MCF 10A (cell line): ENCODE measurements around the gene PPP1R14D. TPM values are rescaled to one million over a fixed set of nuclear protein-coding genes. Genes with fewer than 3 reads are reported as not detected.
A peak's percentile ranks its signal among the peaks of the same experiment; 100 is the strongest.

Experiments used
- BruUV-seq: library from RNA; stranded (reverse); fragments of 400-500 nt; replicated peaks from 2 replicates; lab custom pipeline; 2021; lab: Mats Ljungman, UMichigan
- CTCF ChIA-PET: fragments of 300-600 bp; sonication (Branson Sonifier 250); formaldehyde crosslinking; extraction: SDS; loops from one replicate; lab custom pipeline; 2021; ENCODE audit warnings: antibody characterized with exemption, inconsistent platforms; lab: Yijun Ruan, JAX
- POLR2A ChIA-PET: fragments of 300-600, 350-650 bp; sonication (Branson Sonifier 250); formaldehyde crosslinking; extraction: SDS; loops from one replicate; lab custom pipeline; 2020; ENCODE audit warnings: antibody characterized with exemption, inconsistent platforms; lab: Yijun Ruan, JAX
- DNase-seq: peaks from one replicate; pipeline ENCODE4 v3.0.0-alpha.2; 2018; ENCODE audit not compliant: unreplicated experiment
- H3K27ac Mint-ChIP-seq: one replicate; pipeline ENCODE4 v1.8.0; 2022; ENCODE audit warnings: mild to moderate bottlenecking, low read depth, mixed read lengths; ENCODE audit not compliant: unreplicated experiment
- H3K27me3 Mint-ChIP-seq: one replicate; pipeline ENCODE4 v1.8.0; 2022; ENCODE audit warnings: mixed read lengths; ENCODE audit not compliant: insufficient read depth, unreplicated experiment
- H3K36me3 Mint-ChIP-seq: one replicate; pipeline ENCODE4 v1.8.0; 2022; ENCODE audit warnings: mild to moderate bottlenecking, moderate library complexity, mixed read lengths; ENCODE audit not compliant: insufficient read depth, unreplicated experiment
- H3K4me1 Mint-ChIP-seq: one replicate; pipeline ENCODE4 v1.8.0; 2022; ENCODE audit warnings: mixed read lengths; ENCODE audit not compliant: insufficient read depth, unreplicated experiment
- H3K4me3 Mint-ChIP-seq: one replicate; pipeline ENCODE4 v1.8.0; 2022; ENCODE audit warnings: mild to moderate bottlenecking, moderate library complexity, mixed read lengths; ENCODE audit not compliant: unreplicated experiment
- H3K9me3 Mint-ChIP-seq: one replicate; pipeline ENCODE4 v1.8.0; 2022; ENCODE audit warnings: mixed read lengths; ENCODE audit not compliant: unreplicated experiment
- intact Hi-C: fragments of 100-400 bp; cut with micrococcal nuclease; formaldehyde crosslinking; loops from 2 replicates; pipeline ENCODE4 v1.14.1; 2022
- total RNA-seq: library from RNA; stranded (reverse); gene quantifications from 2 replicates; pipeline ENCODE4 v1.2.3, GENCODE V29; 2022
- TF ChIP-seq, protein P1 (sequence below): fragments of 200-600 bp; IDR thresholded peaks from one replicate; pipeline ENCODE4 v1.8.0; 2022; ENCODE audit warnings: antibody characterized with exemption, mild to moderate bottlenecking; ENCODE audit not compliant: unreplicated experiment

Gene PPP1R14D
- total RNA-seq, 1 experiment from 2014 or later = not detected

DNA sequence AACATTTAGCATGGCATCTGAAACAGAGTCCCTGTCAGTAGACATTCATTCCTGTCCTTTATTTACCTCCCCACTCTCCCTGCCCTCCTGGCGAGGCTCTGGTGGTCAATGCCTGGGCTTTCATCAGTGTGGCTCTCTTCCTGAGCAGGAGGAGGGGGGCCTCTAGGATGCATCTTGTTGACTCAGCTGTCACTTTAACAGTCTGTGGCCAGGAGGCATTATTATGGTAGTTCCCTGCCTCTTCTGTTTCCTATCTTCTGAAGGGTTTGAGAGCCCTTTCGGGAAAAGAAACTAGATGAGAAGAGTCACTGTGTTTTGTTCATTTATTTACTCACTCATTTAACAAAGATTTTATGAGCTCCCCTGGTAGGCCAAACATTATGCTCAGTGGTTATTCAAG lies 2.4 kb upstream of the PPP1R14D start:
- no peaks in the 10 kb centered on the region for H3K27me3 Mint-ChIP-seq
- ChIA-PET POLR2A (interaction anchor here (0.6 kb wide), 1 partner anchor 44 kb away, joined by 3 read pairs; no protein-coding TSS in a partner anchor), CTCF (interaction anchor here (0.6 kb wide), 1 partner anchor 117 kb away, joined by 3 read pairs; no protein-coding TSS in a partner anchor)
- no peaks in the 10 kb centered on the region for H3K36me3 Mint-ChIP-seq
- TF ChIP-seq, protein P1, sequence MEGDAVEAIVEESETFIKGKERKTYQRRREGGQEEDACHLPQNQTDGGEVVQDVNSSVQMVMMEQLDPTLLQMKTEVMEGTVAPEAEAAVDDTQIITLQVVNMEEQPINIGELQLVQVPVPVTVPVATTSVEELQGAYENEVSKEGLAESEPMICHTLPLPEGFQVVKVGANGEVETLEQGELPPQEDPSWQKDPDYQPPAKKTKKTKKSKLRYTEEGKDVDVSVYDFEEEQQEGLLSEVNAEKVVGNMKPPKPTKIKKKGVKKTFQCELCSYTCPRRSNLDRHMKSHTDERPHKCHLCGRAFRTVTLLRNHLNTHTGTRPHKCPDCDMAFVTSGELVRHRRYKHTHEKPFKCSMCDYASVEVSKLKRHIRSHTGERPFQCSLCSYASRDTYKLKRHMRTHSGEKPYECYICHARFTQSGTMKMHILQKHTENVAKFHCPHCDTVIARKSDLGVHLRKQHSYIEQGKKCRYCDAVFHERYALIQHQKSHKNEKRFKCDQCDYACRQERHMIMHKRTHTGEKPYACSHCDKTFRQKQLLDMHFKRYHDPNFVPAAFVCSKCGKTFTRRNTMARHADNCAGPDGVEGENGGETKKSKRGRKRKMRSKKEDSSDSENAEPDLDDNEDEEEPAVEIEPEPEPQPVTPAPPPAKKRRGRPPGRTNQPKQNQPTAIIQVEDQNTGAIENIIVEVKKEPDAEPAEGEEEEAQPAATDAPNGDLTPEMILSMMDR = no peak
- no peak overlapping the region for H3K27ac Mint-ChIP-seq
- intact Hi-C loops = no loop called here
- no TSS peak for BruUV-seq
- H3K9me3 Mint-ChIP-seq = no peaks in the 10 kb centered on the region
- no peak for DNase-seq
- no peak overlapping the region for H3K4me3 Mint-ChIP-seq
- peaks cover 4% of the 10 kb centered on the region for H3K4me1 Mint-ChIP-seq

DNA sequence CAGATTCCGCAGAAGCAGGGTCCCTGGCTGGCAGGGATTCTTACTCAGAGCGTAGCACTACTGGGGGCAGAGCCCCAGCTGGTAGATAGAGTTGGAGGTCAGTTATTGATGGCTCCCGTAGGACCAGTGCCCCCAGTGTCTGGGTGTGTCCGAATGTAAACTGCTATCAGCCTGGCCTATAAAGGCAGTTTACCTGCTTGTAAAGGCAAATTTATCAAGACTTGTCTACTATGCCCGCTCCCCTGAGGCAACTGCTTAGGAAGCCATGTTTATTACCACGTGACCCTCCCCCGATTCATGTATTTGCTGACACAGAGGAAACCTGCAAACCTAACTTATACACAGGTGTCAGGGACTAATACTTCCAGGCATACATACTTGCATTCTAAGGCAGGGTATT lies 607 bp upstream of the PPP1R14D start:
- peaks cover under 1% of the 10 kb centered on the region for H3K4me1 Mint-ChIP-seq

DNA sequence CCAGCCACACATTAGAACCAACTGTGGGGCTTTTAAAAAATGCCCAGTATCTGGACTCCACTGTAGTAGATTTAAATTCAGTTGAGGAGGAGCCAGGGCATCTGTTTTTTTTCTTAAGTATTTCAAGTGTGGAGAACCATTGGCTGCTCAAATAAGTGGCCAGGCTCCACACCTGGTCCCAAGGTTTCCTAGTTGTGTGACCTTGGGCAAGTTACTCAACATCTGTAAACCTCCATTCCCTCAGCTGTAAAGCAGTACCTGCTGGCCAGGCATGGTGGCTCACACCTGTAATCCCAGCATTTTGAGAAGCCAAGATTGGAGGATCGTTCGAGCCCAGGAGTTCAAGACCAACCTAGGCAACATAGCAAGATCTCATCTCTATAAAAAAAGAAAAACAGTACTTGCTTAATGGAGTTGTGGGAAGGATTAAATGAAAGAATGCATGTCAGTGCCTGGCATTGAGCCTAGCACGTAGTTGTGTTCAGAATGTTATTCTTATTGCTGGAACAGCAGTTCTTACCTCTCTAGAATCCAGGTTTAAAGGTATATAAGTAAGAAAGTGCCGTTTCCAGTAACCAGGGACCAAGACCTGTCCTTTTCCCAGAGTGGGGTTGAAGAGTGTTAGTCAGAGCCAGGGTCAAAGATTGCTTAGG lies 2.0 kb downstream of the PPP1R14D start:
- H3K27ac Mint-ChIP-seq = no peak overlapping the region
- no peak for DNase-seq
- no TSS peak for BruUV-seq
- POLR2A ChIA-PET = no interaction called here
- TF ChIP-seq, protein P1 = no peak
- CTCF ChIA-PET = interaction anchor here (1.2 kb wide), 1 partner anchor 31 kb away, joined by 3 read pairs; no protein-coding TSS in a partner anchor
- H3K4me3 Mint-ChIP-seq = no peak overlapping the region
- H3K36me3 Mint-ChIP-seq = no peaks in the 10 kb centered on the region
- intact Hi-C loops = no loop called here
- no peaks in the 10 kb centered on the region for H3K9me3 Mint-ChIP-seq
- no peaks in the 10 kb centered on the region for H3K27me3 Mint-ChIP-seq
- H3K4me1 Mint-ChIP-seq = peaks cover 3% of the 10 kb centered on the region

More for the DNA sequence above, 607 bp upstream of the PPP1R14D start:
- CTCF ChIA-PET = no interaction called here
- no peak overlapping the region for H3K4me3 Mint-ChIP-seq
- intact Hi-C loops = no loop called here
- POLR2A ChIA-PET = interaction anchor here (0.7 kb wide), 1 partner anchor 38 kb away, joined by 4 read pairs; no protein-coding TSS in a partner anchor
- H3K27me3 Mint-ChIP-seq = no peaks in the 10 kb centered on the region
- no TSS peak for BruUV-seq
- TF ChIP-seq, protein P1 = no peak
- no peaks in the 10 kb centered on the region for H3K9me3 Mint-ChIP-seq
- no peak for DNase-seq
- H3K27ac Mint-ChIP-seq = no peak overlapping the region
- no peaks in the 10 kb centered on the region for H3K36me3 Mint-ChIP-seq

DNA sequence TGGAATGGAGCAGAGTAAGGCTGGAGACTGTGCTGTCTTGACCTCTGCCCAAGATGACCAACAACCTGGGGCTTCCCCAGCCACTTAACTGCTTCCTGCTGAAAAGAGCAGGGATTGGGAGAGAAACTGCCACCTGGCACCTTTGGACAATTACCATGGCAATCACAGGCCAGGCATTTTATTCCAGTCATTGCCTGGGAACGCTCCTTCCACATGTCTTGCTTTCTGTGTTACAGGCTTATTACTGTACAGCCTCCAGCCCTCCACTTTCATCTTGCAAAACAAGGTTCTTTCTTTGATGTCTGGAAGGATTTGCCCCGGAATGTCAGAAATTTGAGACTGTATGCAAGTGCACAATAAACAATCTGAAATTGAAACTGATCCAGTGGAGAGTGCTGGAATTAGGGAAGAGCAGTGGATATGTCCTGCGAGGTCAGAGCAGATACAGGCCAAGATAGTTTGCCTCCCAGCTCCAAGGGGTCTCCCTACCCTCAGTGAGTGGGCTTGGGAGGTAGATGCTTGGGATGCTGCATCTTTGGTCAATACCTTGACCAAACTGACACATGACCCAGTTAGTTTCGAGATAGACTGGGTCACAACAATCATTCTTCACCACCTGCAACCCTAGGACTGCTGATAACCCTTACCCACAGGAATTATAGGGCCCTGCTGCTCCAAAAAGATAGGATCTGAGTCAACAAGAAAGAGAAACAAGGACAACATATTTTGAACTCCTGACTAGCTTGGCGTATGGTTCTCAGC lies 2.7 kb downstream of the PPP1R14D start:
- TF ChIP-seq, protein P1 = no peak
- H3K27ac Mint-ChIP-seq = no peak overlapping the region
- DNase-seq = peak; percentile 55
- no peaks in the 10 kb centered on the region for H3K9me3 Mint-ChIP-seq
- H3K4me1 Mint-ChIP-seq = peaks cover 3% of the 10 kb centered on the region
- no peaks in the 10 kb centered on the region for H3K27me3 Mint-ChIP-seq
- H3K4me3 Mint-ChIP-seq = no peak overlapping the region
- POLR2A ChIA-PET = no interaction called here
- H3K36me3 Mint-ChIP-seq = no peaks in the 10 kb centered on the region
- CTCF ChIA-PET = interaction anchor here (0.8 to 1.2 kb wide), 2 partner anchors 31 to 48 kb away, joined by 3 read pairs; no protein-coding TSS in a partner anchor
- BruUV-seq = no TSS peak
- intact Hi-C loops = no loop called here
